HAP-1 (cell line): ENCODE results near the gene STX1B.

Experiments
- DNase-seq, 2 experiments: peaks; one replicate each; pipeline ENCODE4 v3.0.0-alpha.2; 2016 to 2020; ENCODE audit warnings: low spot score in 2 of 2
- H3K27me3 ChIP-seq: fragments of 250-450 bp; sonication (Bioruptor Pico); 2 replicates; pipeline ENCODE4 v1.5.1; 2020; ENCODE audit warnings: low read depth, mild to moderate bottlenecking, moderate library complexity
- H3K36me3 ChIP-seq: fragments of 250-450 bp; sonication (Bioruptor Pico); replicated peaks from 2 replicates; pipeline ENCODE4 v1.5.1; 2020; ENCODE audit warnings: mild to moderate bottlenecking
- H3K4me1 ChIP-seq: fragments of 250-450 bp; sonication (Bioruptor Pico); 2 replicates; pipeline ENCODE4 v1.5.1; 2020; ENCODE audit warnings: mild to moderate bottlenecking
- H3K4me3 ChIP-seq: fragments of 250-450 bp; sonication (Bioruptor Pico); 2 replicates; pipeline ENCODE4 v1.5.1; 2020; ENCODE audit warnings: mild to moderate bottlenecking, moderate library complexity
- H3K9me3 ChIP-seq: fragments of 250-450 bp; sonication (Bioruptor Pico); 2 replicates; pipeline ENCODE4 v1.5.1; 2020; ENCODE audit warnings: mild to moderate bottlenecking, moderate library complexity
- in situ Hi-C: fragments of 300-500 bp; cut with MboI; formaldehyde crosslinking; loops from 3 replicates; pipeline ENCODE4 v1.14.3; 2020; ENCODE audit warnings: low sequenced_read_pairs, inconsistent platforms, mixed read lengths

The STX1B gene

DNA sequence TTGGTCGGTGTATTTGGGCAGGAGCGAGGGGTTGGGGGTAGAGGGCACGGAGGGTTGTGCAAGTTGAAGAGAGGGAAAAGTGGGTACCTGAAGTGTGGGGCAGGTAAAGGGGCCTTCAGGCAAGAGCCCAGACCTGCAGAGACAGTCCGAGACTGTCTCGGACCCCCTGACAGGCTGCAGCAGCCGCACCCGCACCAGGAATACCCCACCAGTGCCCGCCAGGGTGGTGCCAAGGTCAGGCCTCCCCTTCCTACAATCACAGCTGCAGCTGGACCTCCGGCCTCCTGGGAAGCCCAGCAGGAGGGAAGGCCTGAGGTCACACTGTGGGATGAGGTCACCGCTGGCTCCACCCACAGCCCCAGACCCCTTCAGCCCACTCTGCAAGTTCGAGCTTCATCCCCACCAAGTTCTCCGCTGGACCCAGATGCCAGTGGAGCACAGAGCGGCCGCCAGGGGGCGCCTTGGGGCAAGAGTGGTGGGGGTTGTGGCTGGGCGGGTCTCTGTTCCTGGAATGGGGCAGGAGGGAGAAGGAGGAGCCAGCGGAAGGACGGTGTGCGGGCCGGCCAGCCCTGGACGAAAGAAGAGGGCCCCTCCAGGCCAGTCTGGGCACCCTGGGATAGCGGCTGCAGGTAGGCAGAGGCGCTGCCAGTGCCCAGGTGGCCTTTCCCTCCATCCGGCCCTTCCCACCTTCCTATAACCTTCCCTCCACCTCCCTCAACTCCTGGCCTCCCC is 25.6 kb downstream of the STX1B start, which contains the start of gene HSD3B7:
Gene HSD3B7, plus strand, starts transcription at position 539 of the 732 bp plus-strand sequence. CDS start 452 bp downstream, outside the sequence.
- Histone ChIP-seq H3K4me1 (peaks cover 3% of the 10 kb centered on the region; the same call in 1 of the 2 replicates), H3K9me3 (no peaks in the 10 kb centered on the region), H3K27me3 (no peaks in the 10 kb centered on the region), H3K4me3 (no peak within 1 kb of the TSS), H3K36me3 (peaks cover 30% of the 10 kb centered on the region)
- peak; percentile 73 to 95 for DNase-seq
- in situ Hi-C loops = no loop called here

DNA sequence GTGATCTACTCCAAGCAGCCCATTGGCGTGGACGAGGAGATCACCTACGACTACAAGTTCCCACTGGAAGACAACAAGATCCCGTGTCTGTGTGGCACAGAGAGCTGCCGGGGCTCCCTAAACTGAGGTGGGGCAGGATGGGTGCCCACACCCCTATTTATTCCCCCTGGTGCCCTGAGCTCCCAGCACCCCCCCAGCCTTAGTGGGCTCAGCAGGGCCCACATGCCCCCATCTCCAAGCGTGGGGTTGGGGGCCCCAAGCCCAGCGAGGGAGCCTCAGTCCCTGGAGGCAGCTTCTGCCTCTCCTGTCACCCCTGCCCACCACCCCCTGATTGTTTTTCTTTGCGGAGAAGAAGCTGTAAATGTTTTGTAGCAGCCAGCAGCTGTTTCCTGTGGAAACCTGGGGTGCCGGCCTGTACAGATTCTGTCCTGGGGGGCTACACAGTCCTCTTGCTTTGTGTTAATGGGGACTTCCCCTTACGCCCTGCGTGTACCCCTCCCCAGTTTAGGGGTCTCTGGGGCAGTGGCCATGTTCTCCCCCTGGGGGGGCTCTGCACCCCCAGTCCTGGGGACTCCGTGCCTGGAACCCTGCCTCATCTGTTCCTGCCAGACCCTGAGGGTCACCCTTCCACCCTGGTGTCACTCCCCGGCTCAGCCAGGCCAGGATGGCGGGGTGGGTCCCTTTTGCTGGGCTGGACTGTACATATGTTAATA is 26.4 kb downstream of the STX1B start:
- no peak for DNase-seq
- H3K27me3 ChIP-seq = no peaks in the 10 kb centered on the region
- no peaks in the 10 kb centered on the region for H3K9me3 ChIP-seq
- no peak overlapping the region for H3K4me3 ChIP-seq
- in situ Hi-C loops = no loop called here
- H3K36me3 ChIP-seq = peaks cover 34% of the 10 kb centered on the region
- H3K4me1 ChIP-seq = peaks cover 3% of the 10 kb centered on the region; the same call in 1 of the 2 replicates

DNA sequence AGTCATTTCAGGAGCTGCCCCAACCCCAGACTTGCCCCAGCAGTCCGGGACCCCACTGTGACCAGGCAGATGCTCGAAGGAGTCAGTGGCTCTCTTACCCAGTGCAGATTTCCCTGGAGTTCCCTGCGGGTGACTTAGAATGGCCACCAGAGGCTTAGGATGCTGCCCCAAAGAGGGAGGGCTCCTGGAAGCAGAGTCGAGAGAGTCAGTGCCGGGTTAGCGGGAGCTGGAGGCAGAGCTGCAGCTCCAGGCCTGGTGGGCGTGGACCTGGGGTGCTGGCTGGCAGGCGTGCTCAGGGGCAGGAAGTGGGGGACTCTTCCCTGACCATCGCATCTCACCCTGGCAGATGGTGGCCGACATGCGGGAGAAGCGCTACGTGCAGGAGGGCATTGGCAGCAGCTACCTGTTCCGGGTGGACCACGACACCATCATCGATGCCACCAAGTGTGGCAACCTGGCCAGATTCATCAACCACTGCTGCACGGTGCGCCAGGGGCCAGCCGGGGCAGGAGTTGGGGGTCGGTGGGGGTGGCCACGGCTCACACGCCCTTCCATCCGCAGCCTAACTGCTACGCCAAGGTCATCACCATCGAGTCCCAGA is 27.0 kb downstream of the STX1B start:
- Histone ChIP-seq H3K27me3 (no peaks in the 10 kb centered on the region), H3K36me3 (peaks cover 39% of the 10 kb centered on the region), H3K4me1 (peaks cover 3% of the 10 kb centered on the region; the same call in 1 of the 2 replicates), H3K4me3 (no peak overlapping the region), H3K9me3 (no peaks in the 10 kb centered on the region)
- DNase-seq = no peak
- in situ Hi-C loops = no loop called here

DNA sequence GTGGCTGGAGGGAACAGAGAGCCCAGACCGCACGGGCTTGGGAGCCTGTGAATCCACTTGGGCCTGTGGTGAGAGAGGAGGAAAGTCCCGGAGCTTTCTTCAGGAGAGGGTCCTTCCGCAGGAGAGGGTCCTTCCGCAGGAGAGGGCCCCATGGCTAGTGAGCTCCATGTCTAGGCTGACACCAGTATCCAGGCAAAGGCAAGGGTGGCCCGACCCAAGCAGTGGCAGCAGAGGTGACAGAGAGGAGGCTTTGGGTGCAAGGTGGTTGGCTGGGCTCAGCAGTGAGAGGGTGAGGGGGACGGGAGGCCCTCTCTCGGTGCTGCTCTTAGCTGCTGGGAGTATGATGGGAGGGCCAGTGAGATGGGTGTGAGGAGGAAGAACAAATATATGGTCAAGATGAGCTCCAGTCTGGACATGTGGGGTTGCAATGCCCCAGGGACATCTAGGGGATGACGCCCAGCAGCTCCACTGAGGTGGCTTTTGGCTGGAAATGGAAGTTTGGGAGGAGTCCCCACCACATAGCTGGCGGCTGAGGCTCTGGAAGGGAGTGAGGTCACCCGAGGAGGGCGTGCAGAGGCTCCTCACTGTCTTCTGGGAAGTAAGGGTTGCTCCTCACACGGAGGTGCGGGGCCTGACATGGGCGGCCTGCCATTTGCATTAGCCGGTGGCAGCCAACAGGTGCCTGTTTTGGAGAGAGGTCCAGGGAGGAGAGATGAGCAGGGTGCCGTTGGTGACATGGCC is 27.7 kb downstream of the STX1B start:
- peaks cover 3% of the 10 kb centered on the region; the same call in 1 of the 2 replicates for H3K4me1 ChIP-seq
- peaks cover 43% of the 10 kb centered on the region for H3K36me3 ChIP-seq
- no peak for DNase-seq
- H3K4me3 ChIP-seq = no peak overlapping the region
- no peaks in the 10 kb centered on the region for H3K9me3 ChIP-seq
- no peaks in the 10 kb centered on the region for H3K27me3 ChIP-seq
- in situ Hi-C loops = no loop called here

DNA sequence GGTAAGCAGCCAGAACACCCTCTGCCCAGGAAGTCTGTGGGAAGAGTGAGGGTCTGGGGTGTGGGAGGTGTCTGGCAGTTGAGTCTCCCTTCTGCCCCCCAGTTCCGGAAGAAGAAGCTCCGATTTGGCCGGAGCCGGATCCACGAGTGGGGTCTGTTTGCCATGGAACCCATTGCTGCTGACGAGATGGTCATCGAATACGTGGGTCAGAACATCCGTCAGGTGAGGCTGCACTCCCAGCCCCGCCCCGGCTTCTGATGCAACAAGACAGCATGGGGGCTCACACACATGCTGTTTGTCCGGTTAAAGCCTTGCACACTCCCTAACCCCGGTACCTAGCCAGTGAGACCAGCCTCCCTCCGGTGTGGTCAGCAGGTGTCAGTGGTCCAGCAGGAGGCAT is 29.5 kb downstream of the STX1B start:
- Histone ChIP-seq H3K36me3 (peaks cover 57% of the 10 kb centered on the region), H3K4me3 (no peak overlapping the region), H3K9me3 (no peaks in the 10 kb centered on the region), H3K4me1 (peaks cover 3% of the 10 kb centered on the region; the same call in 1 of the 2 replicates), H3K27me3 (no peaks in the 10 kb centered on the region)
- no peak for DNase-seq
- in situ Hi-C loops = no loop called here

DNA sequence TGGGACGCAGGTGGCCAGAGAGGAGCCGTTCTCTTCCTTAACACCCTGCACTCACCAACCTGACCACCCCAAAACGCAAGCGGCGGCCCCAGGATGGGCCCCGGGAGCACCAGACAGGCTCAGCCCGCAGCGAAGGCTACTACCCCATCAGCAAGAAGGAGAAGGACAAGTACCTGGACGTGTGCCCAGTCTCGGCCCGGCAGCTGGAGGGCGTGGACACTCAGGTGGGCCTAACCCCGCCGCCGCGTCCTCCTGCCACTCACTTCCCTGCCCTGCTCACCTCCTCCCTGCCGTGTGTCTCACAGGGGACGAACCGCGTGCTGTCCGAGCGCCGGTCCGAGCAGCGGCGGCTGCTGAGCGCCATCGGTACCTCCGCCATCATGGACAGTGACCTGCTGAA is 30.0 kb downstream of the STX1B start:
- Histone ChIP-seq H3K27me3 (no peaks in the 10 kb centered on the region), H3K4me3 (no peak overlapping the region), H3K9me3 (no peaks in the 10 kb centered on the region), H3K36me3 (peaks cover 59% of the 10 kb centered on the region), H3K4me1 (peaks cover 3% of the 10 kb centered on the region; the same call in 1 of the 2 replicates)
- in situ Hi-C loops = no loop called here
- no peak for DNase-seq

DNA sequence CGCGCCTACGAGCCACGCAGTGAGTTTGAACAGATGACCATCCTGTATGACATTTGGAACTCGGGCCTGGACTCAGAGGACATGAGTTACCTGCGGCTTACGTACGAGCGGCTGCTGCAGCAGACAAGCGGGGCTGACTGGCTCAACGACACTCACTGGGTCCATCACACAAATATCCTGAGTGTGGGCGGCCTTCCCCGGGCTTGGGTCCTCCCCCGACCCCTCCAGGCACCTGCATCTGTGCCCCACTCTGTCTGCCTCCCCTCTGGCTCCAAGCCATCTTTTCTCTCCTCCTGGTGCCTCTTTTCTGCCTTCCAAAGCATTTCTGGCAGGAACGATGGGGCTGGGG is 30.4 kb downstream of the STX1B start:
- H3K36me3 ChIP-seq = peaks cover 60% of the 10 kb centered on the region
- in situ Hi-C loops = no loop called here
- H3K4me1 ChIP-seq = no peaks in the 10 kb centered on the region
- no peaks in the 10 kb centered on the region for H3K27me3 ChIP-seq
- H3K4me3 ChIP-seq = no peak overlapping the region
- no peaks in the 10 kb centered on the region for H3K9me3 ChIP-seq
- DNase-seq = no peak

DNA sequence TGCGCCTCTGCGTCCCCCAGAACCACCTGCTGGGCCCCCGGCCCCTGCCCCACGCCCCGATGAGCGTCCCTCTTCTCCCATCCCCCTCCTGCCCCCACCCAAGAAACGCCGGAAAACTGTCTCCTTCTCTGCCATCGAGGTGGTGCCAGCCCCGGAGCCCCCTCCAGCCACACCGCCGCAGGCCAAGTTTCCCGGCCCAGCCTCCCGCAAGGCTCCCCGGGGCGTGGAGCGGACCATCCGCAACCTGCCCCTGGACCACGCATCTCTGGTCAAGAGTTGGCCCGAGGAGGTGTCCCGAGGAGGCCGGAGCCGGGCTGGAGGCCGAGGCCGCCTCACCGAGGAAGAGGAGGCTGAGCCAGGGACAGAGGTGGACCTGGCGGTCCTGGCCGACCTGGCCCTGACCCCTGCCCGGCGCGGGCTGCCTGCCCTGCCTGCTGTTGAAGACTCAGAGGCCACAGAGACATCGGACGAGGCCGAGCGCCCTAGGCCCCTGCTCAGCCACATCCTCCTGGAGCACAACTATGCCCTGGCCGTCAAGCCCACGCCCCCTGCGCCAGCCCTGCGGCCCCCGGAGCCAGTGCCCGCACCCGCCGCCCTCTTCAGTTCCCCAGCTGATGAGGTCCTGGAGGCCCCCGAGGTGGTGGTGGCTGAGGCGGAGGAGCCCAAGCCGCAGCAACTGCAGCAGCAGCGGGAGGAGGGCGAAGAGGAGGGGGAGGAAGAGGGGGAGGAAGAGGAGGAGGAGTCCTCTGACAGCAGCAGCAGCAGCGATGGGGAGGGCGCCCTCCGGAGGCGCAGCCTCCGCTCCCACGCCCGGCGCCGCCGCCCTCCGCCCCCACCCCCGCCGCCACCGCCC is 31.0 kb downstream of the STX1B start:
- Histone ChIP-seq H3K36me3 (peaks cover 60% of the 10 kb centered on the region), H3K27me3 (no peaks in the 10 kb centered on the region), H3K4me1 (no peaks in the 10 kb centered on the region), H3K9me3 (no peaks in the 10 kb centered on the region), H3K4me3 (no peak overlapping the region)
- DNase-seq = no peak
- in situ Hi-C loops = no loop called here

DNA sequence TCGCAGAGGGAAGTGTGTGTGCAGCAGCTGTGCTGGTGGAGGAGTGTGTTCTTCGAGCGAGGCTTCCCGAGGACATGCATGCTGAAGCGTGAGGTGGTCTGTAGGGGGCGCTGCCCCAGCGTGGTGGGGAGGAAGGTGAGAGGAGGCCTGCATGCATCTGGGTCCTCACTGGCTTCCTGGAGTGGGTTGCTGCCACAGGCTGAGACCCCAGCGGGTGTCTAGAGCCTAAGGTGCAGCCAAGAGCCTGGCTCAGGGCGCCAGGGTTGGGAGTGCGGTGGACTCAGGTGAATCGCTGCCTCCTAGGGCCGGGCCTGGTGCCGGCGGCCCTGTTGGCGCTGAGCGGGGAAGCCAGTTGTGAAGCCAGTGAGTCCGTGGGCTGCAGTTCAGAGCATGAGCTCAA is 32.9 kb downstream of the STX1B start:
- H3K4me3 ChIP-seq = no peak overlapping the region
- no peaks in the 10 kb centered on the region for H3K9me3 ChIP-seq
- H3K27me3 ChIP-seq = no peaks in the 10 kb centered on the region
- no peaks in the 10 kb centered on the region for H3K4me1 ChIP-seq
- peak in 1 of 2 experiments; percentile 60 for DNase-seq
- in situ Hi-C loops = no loop called here
- peaks cover 64% of the 10 kb centered on the region for H3K36me3 ChIP-seq

DNA sequence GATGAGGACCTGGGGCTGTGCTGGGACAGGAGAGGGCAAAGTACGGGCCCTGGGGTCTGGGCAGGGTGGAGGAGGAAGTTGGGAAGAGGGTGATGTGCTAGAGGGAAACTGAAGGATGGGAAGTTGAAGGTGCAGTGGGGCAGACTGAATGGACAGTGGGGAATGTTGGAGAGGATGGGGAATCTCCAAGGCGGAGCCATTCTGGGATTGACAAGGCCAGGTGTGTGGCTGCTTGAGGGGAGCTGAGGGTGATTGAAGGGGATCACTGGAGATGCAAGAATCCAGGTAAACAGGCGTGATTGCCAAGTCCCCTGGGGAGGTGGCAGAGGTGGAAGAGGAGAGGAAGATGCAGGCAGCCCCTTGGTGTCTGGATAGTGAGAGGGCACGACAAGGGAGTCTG is 34.0 kb downstream of the STX1B start:
- Histone ChIP-seq H3K27me3 (no peaks in the 10 kb centered on the region), H3K36me3 (peaks cover 73% of the 10 kb centered on the region), H3K4me1 (no peaks in the 10 kb centered on the region), H3K9me3 (no peaks in the 10 kb centered on the region), H3K4me3 (no peak overlapping the region)
- no peak for DNase-seq
- in situ Hi-C loops = no loop called here

DNA sequence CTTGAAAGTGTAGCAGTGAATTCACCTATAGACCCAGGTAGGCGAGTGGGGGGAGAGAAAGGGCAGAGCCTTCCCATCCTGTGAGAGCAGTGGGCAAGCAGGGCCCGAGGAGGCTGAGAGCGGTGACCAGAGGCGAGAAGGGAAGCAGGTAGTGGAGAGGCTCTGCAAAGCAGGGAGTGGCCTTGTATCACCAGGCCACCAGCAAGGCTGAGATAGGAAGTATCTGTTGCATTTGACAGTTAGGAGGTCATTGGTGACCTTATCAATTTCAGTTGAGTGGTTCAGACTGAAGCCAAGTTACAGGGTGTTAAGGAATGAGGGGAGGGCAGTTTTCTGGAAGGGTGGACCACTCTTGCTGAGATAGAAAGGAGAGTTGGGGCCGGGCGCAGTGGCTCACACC is 36.1 kb downstream of the STX1B start:
- DNase-seq = no peak
- no peaks in the 10 kb centered on the region for H3K9me3 ChIP-seq
- in situ Hi-C loops = loop anchor here (25.0 kb wide), 1 partner anchor 738 kb away; a partner anchor contains a TSS
- H3K4me1 ChIP-seq = no peaks in the 10 kb centered on the region
- peaks cover 80% of the 10 kb centered on the region for H3K36me3 ChIP-seq
- no peaks in the 10 kb centered on the region for H3K27me3 ChIP-seq
- H3K4me3 ChIP-seq = no peak overlapping the region

DNA sequence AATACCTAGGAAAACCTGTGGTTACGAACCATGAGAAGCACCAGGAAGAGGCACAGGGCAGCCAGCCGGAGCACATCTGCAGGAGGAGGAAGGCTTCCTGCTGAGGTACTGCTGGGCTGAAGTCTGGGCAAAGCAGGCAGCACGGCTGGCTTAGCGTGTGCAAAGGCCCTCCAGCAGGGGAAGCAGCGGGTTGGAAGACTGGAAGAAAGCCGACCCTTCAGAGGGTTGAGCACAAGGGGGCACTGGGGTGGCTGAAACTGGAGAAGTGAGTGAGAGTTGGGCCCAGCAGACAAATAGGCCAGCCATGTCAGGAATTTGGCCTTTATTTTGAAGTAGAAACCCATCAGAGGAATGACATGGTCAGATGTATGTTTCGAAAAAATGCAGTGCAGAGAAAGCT is 37.6 kb downstream of the STX1B start:
- no peak for DNase-seq
- in situ Hi-C loops = loop anchor here (25.0 kb wide), 1 partner anchor 739 kb away; a partner anchor contains a TSS

DNA sequence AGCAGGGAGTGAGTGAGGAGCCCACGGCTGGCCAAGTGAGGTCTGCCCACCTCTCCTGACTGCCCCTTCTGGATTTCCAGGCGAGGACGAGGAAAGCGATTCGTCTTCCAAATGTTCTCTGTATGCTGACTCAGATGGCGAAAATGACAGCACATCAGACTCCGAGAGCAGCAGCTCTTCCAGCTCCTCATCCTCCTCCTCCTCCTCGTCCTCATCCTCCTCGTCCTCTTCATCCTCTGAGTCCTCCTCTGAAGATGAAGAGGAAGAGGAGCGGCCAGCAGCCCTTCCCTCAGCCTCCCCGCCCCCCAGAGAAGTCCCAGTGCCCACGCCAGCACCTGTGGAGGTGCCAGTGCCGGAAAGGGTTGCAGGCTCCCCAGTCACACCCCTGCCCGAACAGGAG is 39.1 kb downstream of the STX1B start:
- Histone ChIP-seq H3K36me3 (peaks cover 87% of the 10 kb centered on the region), H3K4me1 (no peaks in the 10 kb centered on the region), H3K27me3 (no peaks in the 10 kb centered on the region), H3K9me3 (no peaks in the 10 kb centered on the region), H3K4me3 (no peak overlapping the region)
- in situ Hi-C loops = loop anchor here (25.0 kb wide), 1 partner anchor 741 kb away; a partner anchor contains a TSS
- no peak for DNase-seq

More for the DNA sequence above, 37.6 kb downstream of the STX1B start:
- H3K9me3 ChIP-seq = no peaks in the 10 kb centered on the region
- no peaks in the 10 kb centered on the region for H3K27me3 ChIP-seq
- H3K4me3 ChIP-seq = no peak overlapping the region
- H3K36me3 ChIP-seq = peaks cover 86% of the 10 kb centered on the region
- H3K4me1 ChIP-seq = no peaks in the 10 kb centered on the region
